Urinary bladder (tissue), 4 donors: Measurements from ENCODE around the gene RICTOR. TPM values are rescaled to one million over a fixed set of nuclear protein-coding genes. Genes with fewer than 3 reads are reported as not detected.

ENCODE experiments used
- DNase-seq: peaks from one replicate; pipeline ENCODE4 v3.0.0-alpha.2; 2015; ENCODE audit errors: extremely low spot score
- H3K27ac ChIP-seq: one replicate; pipeline ENCODE4 v1.5.1; 2013; ENCODE audit warnings: low read depth, mild to moderate bottlenecking, moderate library complexity
- H3K36me3 ChIP-seq: one replicate; pipeline ENCODE4 v1.6.1; 2013; ENCODE audit warnings: mild to moderate bottlenecking, moderate library complexity; ENCODE audit not compliant: insufficient read depth
- H3K4me1 ChIP-seq: one replicate; pipeline ENCODE4 v1.6.1; 2013; ENCODE audit warnings: mild to moderate bottlenecking, moderate library complexity; ENCODE audit not compliant: insufficient read depth
- H3K4me3 ChIP-seq: one replicate; pipeline ENCODE4 v1.5.1; 2013; ENCODE audit warnings: low read depth, low read length
- WGBS: extraction: QIAGEN DNeasy Blood & Tissue Kit; methylation state at CpG from one replicate; pipeline ENCODE4 v1.1.7; 2013; 5-methylcytosine and 5-hydroxymethylcytosine counted together
- polyA plus RNA-seq: library from polyadenylated mRNA; stranded (reverse); fragments of 200-250 nt; gene quantifications from one replicate; pipeline ENCODE4 v1.2.3, GENCODE V29; 2013
- total RNA-seq: library from RNA; depleted of rRNA; stranded (reverse); fragments of >200 nt; gene quantifications from one replicate; pipeline ENCODE4 v1.2.3, GENCODE V29; 2014
- donor health status: healthy with polysubstance abuse.
- donor health status: healthy.

Gene RICTOR
- total RNA-seq (122 TPM), polyA plus RNA-seq (6.3 TPM)

- under 1% methylated on average over 90 of the region's 94 CpGs for WGBS
- DNase-seq, result peak; percentile 69
- Histone ChIP-seq H3K4me3 (peak within 1 kb of the TSS; percentile 90), H3K27ac (peak within 1 kb of the TSS; percentile 94), H3K4me1 (no peaks in the 10 kb centered on the region), H3K36me3 (no peaks in the 10 kb centered on the region)
These were observed at the start of gene RICTOR for GRCh38 chr5:39074017-39074814. TSS of gene RICTOR (minus strand) at chr5:39074399. CDS start at chr5:39074377, 22 bp downstream.

- 63% methylated on average over 2 of the region's 2 CpGs for WGBS
- DNase-seq, result no peak
- Histone ChIP-seq H3K4me3 (no peak overlapping the region), H3K36me3 (no peaks in the 10 kb centered on the region), H3K27ac (no peak overlapping the region), H3K4me1 (no peaks in the 10 kb centered on the region)
These were observed 47.7 kb upstream of the RICTOR start for GRCh38 chr5:39121922-39122321.

- DNase-seq, result no peak
- Histone ChIP-seq H3K4me3 (no peak overlapping the region), H3K27ac (no peak overlapping the region), H3K4me1 (no peaks in the 10 kb centered on the region), H3K36me3 (no peaks in the 10 kb centered on the region)
- 78% methylated on average over 1 of the region's 1 CpG for WGBS
These were observed 47.1 kb upstream of the RICTOR start for GRCh38 chr5:39121315-39121714.

- DNase-seq, result no peak
- no peaks in the 10 kb centered on the region for H3K36me3 ChIP-seq
- 78% methylated on average over 1 of the region's 1 CpG for WGBS
- no peak overlapping the region for H3K4me3 ChIP-seq
- no peak overlapping the region for H3K27ac ChIP-seq
- H3K4me1 ChIP-seq, result no peaks in the 10 kb centered on the region
These were observed 45.8 kb upstream of the RICTOR start for GRCh38 chr5:39120052-39120420.

GRCh38 chr5:39119404-39120051, 45.3 kb upstream of the RICTOR start:
- Histone ChIP-seq H3K27ac (no peak overlapping the region), H3K4me1 (no peaks in the 10 kb centered on the region), H3K36me3 (no peaks in the 10 kb centered on the region), H3K4me3 (no peak overlapping the region)
- 57% methylated on average over 3 of the region's 3 CpGs for WGBS
- no peak for DNase-seq

- DNase-seq, result no peak
- Histone ChIP-seq H3K4me1 (no peaks in the 10 kb centered on the region), H3K27ac (no peak overlapping the region), H3K4me3 (no peak overlapping the region), H3K36me3 (no peaks in the 10 kb centered on the region)
- WGBS, result 49% methylated on average over 2 of the region's 2 CpGs
These were observed 44.4 kb upstream of the RICTOR start for GRCh38 chr5:39118638-39119037.

GRCh38 chr5:39117401-39117800, 43.2 kb upstream of the RICTOR start:
- 82% methylated on average over 2 of the region's 2 CpGs for WGBS
- H3K4me3 ChIP-seq, result no peak overlapping the region
- no peak overlapping the region for H3K27ac ChIP-seq
- no peaks in the 10 kb centered on the region for H3K4me1 ChIP-seq
- H3K36me3 ChIP-seq, result no peaks in the 10 kb centered on the region
- no peak for DNase-seq

- WGBS, result 86% methylated on average over 3 of the region's 3 CpGs
- no peak for DNase-seq
- H3K36me3 ChIP-seq, result no peaks in the 10 kb centered on the region
- no peak overlapping the region for H3K27ac ChIP-seq
- no peak overlapping the region for H3K4me3 ChIP-seq
- H3K4me1 ChIP-seq, result no peaks in the 10 kb centered on the region
These were observed 42.4 kb upstream of the RICTOR start for GRCh38 chr5:39116344-39117170.

- WGBS, result 72% methylated on average over 5 of the region's 5 CpGs
These were observed 41.6 kb upstream of the RICTOR start for GRCh38 chr5:39115644-39116343.

GRCh38 chr5:39114155-39114554, 40.0 kb upstream of the RICTOR start:
- H3K27ac ChIP-seq, result no peak overlapping the region
- H3K4me1 ChIP-seq, result no peaks in the 10 kb centered on the region
- no peaks in the 10 kb centered on the region for H3K36me3 ChIP-seq
- WGBS, result 93% methylated on average over 4 of the region's 4 CpGs
- H3K4me3 ChIP-seq, result no peak overlapping the region
- no peak for DNase-seq

More at GRCh38 chr5:39115644-39116343, 41.6 kb upstream of the RICTOR start:
- no peak overlapping the region for H3K4me3 ChIP-seq
- no peaks in the 10 kb centered on the region for H3K36me3 ChIP-seq
- DNase-seq, result no peak
- H3K27ac ChIP-seq, result no peak overlapping the region
- no peaks in the 10 kb centered on the region for H3K4me1 ChIP-seq

- Histone ChIP-seq H3K4me3 (no peak overlapping the region), H3K36me3 (no peaks in the 10 kb centered on the region), H3K27ac (no peak overlapping the region), H3K4me1 (no peaks in the 10 kb centered on the region)
- no peak for DNase-seq
- WGBS, result 80% methylated on average over 4 of the region's 4 CpGs
These were observed 39.3 kb upstream of the RICTOR start for GRCh38 chr5:39113354-39113953.

- no peak overlapping the region for H3K27ac ChIP-seq
- no peaks in the 10 kb centered on the region for H3K36me3 ChIP-seq
- DNase-seq, result no peak
- 83% methylated on average over 2 of the region's 2 CpGs for WGBS
- H3K4me1 ChIP-seq, result no peaks in the 10 kb centered on the region
- no peak overlapping the region for H3K4me3 ChIP-seq
These were observed 35.4 kb upstream of the RICTOR start for GRCh38 chr5:39109606-39110005.

- Histone ChIP-seq H3K36me3 (no peaks in the 10 kb centered on the region), H3K4me1 (no peaks in the 10 kb centered on the region), H3K27ac (no peak overlapping the region), H3K4me3 (no peak overlapping the region)
- WGBS, result 51% methylated on average over 3 of the region's 3 CpGs
- no peak for DNase-seq
These were observed 34.8 kb upstream of the RICTOR start for GRCh38 chr5:39108987-39109386.
